Epithelial cell of esophagus (primary cell): Measurements from ENCODE around the gene NPDC1.
"Not testable (repeated sequence)": the region's sequence is repeated elsewhere in the genome, so short reads cannot be mapped to it uniquely, and the experiment has no call there.

ENCODE experiments used
- DNase-seq: peaks from one replicate; pipeline ENCODE4 v3.0.0; 2010; ENCODE audit warnings: low read depth
- H3K4me3 ChIP-seq: 2 replicates; pipeline ENCODE4 v1.5.1; 2011; ENCODE audit warnings: mild to moderate bottlenecking, low read length, control low read depth
- TF ChIP-seq, protein P1 (sequence below): IDR thresholded peaks from 2 replicates; pipeline ENCODE4 v1.5.1; 2011; ENCODE audit warnings: low read depth, mild to moderate bottlenecking, low read length, control low read depth, inconsistent platforms; ENCODE audit not compliant: insufficient read depth; ENCODE audit errors: missing control alignments

The NPDC1 gene

DNA sequence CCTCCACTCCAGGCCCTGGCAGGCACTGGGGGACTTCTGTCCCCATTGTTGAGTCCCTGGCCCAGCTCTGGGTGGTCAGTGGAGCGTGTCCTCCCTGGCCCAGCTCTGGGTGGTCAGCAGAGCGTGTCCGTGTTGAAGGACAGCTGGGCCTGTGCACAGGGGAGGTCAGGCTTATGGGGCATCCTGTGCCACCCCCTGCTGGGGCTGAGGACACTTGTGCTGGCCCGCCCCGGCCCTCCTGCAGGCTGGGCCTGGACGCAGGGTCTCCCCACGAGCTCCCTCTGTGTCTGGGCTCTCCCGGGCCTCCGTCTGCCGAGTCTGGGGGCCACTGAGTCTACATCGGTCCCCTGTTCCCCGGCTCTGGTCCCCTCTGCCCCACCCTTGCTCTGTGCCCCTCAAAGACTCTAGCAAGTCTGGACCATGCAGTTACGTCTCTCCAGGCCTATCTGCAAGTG, 38.1 kb downstream of the NPDC1 start:
- no peak overlapping the region for H3K4me3 ChIP-seq
- TF ChIP-seq, protein P1, sequence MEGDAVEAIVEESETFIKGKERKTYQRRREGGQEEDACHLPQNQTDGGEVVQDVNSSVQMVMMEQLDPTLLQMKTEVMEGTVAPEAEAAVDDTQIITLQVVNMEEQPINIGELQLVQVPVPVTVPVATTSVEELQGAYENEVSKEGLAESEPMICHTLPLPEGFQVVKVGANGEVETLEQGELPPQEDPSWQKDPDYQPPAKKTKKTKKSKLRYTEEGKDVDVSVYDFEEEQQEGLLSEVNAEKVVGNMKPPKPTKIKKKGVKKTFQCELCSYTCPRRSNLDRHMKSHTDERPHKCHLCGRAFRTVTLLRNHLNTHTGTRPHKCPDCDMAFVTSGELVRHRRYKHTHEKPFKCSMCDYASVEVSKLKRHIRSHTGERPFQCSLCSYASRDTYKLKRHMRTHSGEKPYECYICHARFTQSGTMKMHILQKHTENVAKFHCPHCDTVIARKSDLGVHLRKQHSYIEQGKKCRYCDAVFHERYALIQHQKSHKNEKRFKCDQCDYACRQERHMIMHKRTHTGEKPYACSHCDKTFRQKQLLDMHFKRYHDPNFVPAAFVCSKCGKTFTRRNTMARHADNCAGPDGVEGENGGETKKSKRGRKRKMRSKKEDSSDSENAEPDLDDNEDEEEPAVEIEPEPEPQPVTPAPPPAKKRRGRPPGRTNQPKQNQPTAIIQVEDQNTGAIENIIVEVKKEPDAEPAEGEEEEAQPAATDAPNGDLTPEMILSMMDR, result no peak
- no peak for DNase-seq

DNA sequence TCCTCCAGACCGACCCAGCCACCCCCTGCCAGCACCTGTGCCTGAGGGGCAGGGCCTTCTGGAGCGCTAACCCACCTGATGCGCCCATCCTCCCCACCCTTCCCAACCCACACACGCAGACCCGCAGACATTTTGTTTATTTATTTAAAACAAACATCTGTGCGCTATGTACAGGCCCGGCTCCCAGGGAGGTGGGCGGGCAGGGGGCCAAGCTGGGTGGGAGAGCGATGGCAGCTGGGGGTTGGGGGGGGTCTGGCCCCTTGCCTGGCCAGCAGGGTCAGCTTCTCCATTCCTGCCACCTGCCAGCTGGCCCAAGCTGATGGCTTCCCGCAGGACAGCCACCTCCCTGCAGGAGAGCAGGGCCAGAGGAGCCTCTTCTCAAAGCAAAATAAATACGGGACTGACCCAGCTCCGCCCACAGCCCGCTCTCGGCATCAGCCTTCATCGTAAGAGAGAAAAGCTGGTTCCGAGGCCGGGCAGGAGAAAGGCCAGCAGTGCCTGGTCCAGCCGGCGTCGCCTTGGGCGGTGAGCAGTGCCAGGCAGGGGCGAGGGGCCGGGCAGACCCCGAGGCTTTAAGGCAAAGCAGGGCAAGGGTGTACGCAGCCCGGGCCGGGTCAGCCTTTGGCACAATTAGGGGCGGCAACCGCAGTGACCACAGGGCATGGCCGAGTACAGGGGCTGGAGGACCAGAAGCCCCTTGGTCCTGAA, 38.7 kb downstream of the NPDC1 start:
- TF ChIP-seq, protein P1, result no peak
- no peak for DNase-seq
- H3K4me3 ChIP-seq, result no peak overlapping the region

DNA sequence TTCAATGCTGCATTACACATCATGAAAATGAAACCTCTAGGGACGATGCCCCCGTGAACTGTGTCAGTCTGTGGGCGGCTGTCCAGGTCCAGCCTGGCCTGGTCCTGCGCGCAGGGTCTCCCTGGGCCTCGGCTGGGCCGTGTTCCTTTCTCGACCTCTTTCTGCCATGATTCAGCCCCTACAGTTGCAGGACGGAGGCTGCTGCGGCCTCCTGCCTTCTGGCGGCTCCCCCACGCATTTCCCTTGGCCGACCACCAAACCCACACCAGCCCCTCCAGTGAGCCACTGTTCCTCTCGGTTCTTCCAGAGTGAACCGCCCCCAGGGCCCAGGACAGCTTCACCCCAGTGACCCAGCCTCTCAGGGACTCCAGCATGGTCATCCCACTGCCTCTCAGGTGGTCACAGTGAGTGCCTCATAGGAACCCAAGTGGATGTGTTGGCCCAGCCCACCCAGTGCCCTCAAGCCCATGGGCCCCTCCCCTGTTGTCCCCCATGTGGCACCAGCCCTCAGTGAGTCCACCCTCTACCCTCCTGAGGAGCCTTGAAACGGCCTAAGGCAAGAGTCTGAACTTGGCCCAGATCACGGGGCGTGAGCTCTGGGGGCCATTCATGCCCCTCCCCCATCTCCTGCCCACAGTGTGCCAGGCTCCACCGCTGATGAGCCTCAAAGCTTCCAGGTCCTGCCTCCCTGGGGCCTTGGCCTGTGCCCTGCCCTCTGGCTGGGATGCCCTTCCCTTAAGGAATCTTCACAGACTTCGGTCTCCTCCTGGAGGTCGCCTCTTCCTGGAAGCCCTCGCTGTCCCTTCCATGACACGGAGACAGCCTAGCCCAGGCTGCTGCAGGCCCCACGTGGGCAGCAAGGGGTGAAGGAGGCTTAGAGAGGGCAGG, 39.6 kb downstream of the NPDC1 start:
- no peak overlapping the region for H3K4me3 ChIP-seq
- TF ChIP-seq, protein P1, result no peak
- DNase-seq, result no peak

DNA sequence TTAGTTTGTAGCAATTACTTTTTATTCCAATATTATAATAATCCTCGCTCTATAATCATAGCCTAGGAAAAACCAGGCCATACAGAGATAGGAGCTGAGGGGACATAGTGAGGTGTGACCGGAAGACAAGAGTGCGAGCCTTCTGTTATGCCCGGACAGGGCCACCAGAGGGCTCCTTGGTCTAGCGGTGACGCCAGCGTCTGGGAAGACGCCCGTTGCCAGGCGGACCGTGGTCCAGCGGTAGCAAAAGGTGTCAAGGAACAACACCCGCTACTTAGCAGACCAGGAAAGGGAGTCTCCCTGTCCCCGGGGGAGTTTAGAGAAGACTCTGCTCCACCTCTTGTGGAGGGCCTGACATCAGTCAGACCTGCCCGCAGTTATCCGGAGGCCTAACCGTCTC, 41.7 kb downstream of the NPDC1 start:
- TF ChIP-seq, protein P1, result peak; percentile 29
- not testable (repeated sequence) for DNase-seq, H3K4me3 ChIP-seq

DNA sequence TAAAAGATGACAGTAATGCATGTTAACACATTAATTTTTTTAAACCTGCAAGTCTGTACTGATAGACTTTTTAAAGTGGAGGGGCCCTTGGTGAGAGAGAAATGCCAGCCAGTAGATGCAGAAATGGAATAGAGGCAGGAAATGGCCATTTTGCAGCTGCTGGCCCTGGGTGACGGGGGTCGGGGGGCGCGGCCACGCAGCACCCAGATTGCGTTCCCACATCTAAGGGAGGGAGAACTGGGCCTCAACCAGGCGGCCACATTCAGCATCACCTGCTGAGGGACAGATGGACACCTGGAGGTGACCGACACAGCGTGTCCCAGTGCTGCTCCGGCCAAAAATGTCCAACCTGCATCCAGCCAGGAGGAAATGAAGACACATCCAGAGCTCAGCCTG, 43.3 kb downstream of the NPDC1 start:
- DNase-seq, result no peak
- no peak overlapping the region for H3K4me3 ChIP-seq
- TF ChIP-seq, protein P1, result no peak

DNA sequence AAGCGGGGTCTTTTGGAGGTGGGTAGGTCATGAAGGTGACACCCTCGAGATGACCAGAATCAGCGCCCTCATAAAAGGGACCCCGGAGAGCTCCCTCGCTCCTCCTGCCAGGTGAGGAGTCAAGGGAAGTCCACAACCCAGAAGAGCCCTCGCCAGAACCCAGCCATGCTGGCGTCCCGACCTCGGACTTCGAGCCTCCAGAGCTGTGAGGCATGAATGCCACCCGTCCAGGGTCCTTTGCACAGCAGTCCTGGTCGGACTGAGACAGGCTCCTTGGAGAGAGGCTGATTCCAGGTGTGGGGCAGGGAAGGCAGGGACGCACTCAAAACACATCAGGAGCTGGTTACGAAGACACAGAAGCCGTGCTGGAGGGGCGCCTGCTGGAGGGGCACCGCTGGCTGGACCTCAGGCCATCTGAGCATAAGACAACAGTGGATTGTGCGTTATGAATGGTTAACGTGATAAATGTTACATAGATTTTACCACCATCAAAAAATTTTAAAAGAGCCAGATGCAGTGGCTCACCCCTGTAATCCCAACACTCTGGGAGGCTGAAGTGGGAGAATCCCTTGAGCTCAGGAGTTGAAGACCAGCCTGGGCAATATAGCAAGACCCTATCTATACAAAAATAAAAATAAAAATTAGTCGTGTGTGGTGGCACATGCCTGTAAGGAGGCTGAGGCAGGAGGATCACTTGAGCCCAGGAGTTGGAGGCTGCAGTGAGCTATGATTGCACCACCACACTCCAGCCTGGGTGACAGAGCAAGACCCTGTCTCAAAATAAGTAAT, 43.9 kb downstream of the NPDC1 start:
- no peak for DNase-seq
- no peak overlapping the region for H3K4me3 ChIP-seq
- TF ChIP-seq, protein P1, result no peak
